ENCODE data around the gene GPX3.

The GPX3 gene

GRCh38 chr5:151020304-151021110 is at the start of gene GPX3:
GPX3 (plus strand) TSS chr5:151020591; CDS start chr5:151020655, 64 bp downstream.
- DNase-seq = peak; percentile 20 to 59

- no peak for DNase-seq
These were observed 41.8 kb upstream of the GPX3 start for GRCh38 chr5:150978590-150978989.

- no peak for DNase-seq
These were observed 32.6 kb upstream of the GPX3 start for GRCh38 chr5:150987746-150988145.

GRCh38 chr5:150989695-150990094 is 30.7 kb upstream of the GPX3 start:
- peak in 1 of 2 experiments; percentile 8 for DNase-seq

GRCh38 chr5:150992705-150993104 is 27.7 kb upstream of the GPX3 start:
- no peak for DNase-seq

GRCh38 chr5:150993422-150993821 is 27.0 kb upstream of the GPX3 start:
- DNase-seq = no peak

GRCh38 chr5:150993826-150994412 is 26.5 kb upstream of the GPX3 start:
- DNase-seq = no peak

GRCh38 chr5:150999704-151000442 is 20.5 kb upstream of the GPX3 start:
- DNase-seq = no peak

- DNase-seq = no peak
These were observed 19.0 kb upstream of the GPX3 start for GRCh38 chr5:151001436-151001835.

GRCh38 chr5:151002250-151002649 is 18.1 kb upstream of the GPX3 start:
- peak; percentile 26 to 62 for DNase-seq

GRCh38 chr5:151002681-151003502 is 17.5 kb upstream of the GPX3 start:
- DNase-seq = no peak

- no peak for DNase-seq
These were observed 16.9 kb upstream of the GPX3 start for GRCh38 chr5:151003503-151003860.

- DNase-seq = no peak
These were observed 15.9 kb upstream of the GPX3 start for GRCh38 chr5:151004499-151004898.

- no peak for DNase-seq
These were observed 15.0 kb upstream of the GPX3 start for GRCh38 chr5:151005187-151005949.

- no peak for DNase-seq
These were observed 14.3 kb upstream of the GPX3 start for GRCh38 chr5:151005950-151006576.

GRCh38 chr5:151006704-151007334 is 13.6 kb upstream of the GPX3 start:
- no peak for DNase-seq

- DNase-seq = no peak
These were observed 12.8 kb upstream of the GPX3 start for GRCh38 chr5:151007430-151008209.

GRCh38 chr5:151008210-151008491 is 12.2 kb upstream of the GPX3 start:
- no peak for DNase-seq

- DNase-seq = no peak
These were observed 11.5 kb upstream of the GPX3 start for GRCh38 chr5:151008906-151009305.

- DNase-seq = no peak
These were observed 7.5 kb upstream of the GPX3 start for GRCh38 chr5:151012862-151013261.
